Neural cell (in vitro differentiated cells): ENCODE data around the gene POLH. TPM values are rescaled to one million over a fixed set of nuclear protein-coding genes. Genes with fewer than 3 reads are reported as not detected.

ENCODE experiments used
- H2AFZ ChIP-seq: fragments of 200-600, 300-800 bp; sonication (generic), shearing (Covaris generic); 2 replicates; pipeline ENCODE4 v1.6.0; 2014; ENCODE audit warnings: low read depth, mild to moderate bottlenecking, antibody characterized with exemption, low read length, moderate library complexity
- H3F3A ChIP-seq: fragments of 200-600 bp; shearing (Covaris generic); 2 replicates; pipeline ENCODE4 v1.6.1; 2016; ENCODE audit warnings: mild to moderate bottlenecking, moderate library complexity, mixed read lengths, antibody characterized with exemption, low read length; ENCODE audit not compliant: insufficient read depth, poor library complexity, severe bottlenecking
- H3K27ac ChIP-seq: fragments of 200-600, 300-800 bp; sonication (generic), shearing (Covaris generic); 2 replicates; pipeline ENCODE4 v1.5.1; 2014; ENCODE audit warnings: mild to moderate bottlenecking, low read length, moderate library complexity
- H3K27me3 ChIP-seq: fragments of 300-800, 200-600 bp; sonication (generic), shearing (Covaris generic); 2 replicates; pipeline ENCODE4 v1.6.0; 2014; ENCODE audit warnings: mild to moderate bottlenecking, low read depth, low read length, moderate library complexity; ENCODE audit not compliant: insufficient read depth
- H3K36me3 ChIP-seq: fragments of 300-800, 200-600 bp; sonication (generic), shearing (Covaris generic); 2 replicates; pipeline ENCODE4 v1.5.1; 2014; ENCODE audit warnings: mild to moderate bottlenecking, antibody characterized with exemption, low read length, moderate library complexity; ENCODE audit not compliant: insufficient read depth
- H3K4me2 ChIP-seq: fragments of 300-800, 200-600 bp; sonication (generic), shearing (Covaris generic); 2 replicates; pipeline ENCODE4 v1.6.0; 2014; ENCODE audit warnings: mild to moderate bottlenecking, low read length
- H3K4me3 ChIP-seq: fragments of 300-800, 200-600 bp; sonication (generic), shearing (Covaris generic); 2 replicates; pipeline ENCODE4 v1.5.1; 2014; ENCODE audit warnings: mild to moderate bottlenecking, low read length, moderate library complexity
- H3K79me2 ChIP-seq: fragments of 200-600 bp; shearing (Covaris generic); replicated peaks from 2 replicates; pipeline ENCODE4 v1.6.0; 2014; ENCODE audit warnings: mild to moderate bottlenecking, low read length, moderate library complexity; ENCODE audit not compliant: insufficient read depth
- H3K9ac ChIP-seq: fragments of 300-800, 200-600 bp; sonication (generic), shearing (Covaris generic); 2 replicates; pipeline ENCODE4 v1.6.1; 2016; ENCODE audit warnings: mild to moderate bottlenecking, low read length, mixed read lengths
- H3K9me2 ChIP-seq: fragments of 200-600 bp; shearing (Covaris generic); 2 replicates; pipeline ENCODE4 v1.6.1; 2016; ENCODE audit warnings: mild to moderate bottlenecking, low read length, mixed read lengths; ENCODE audit not compliant: insufficient read depth
- H3K9me3 ChIP-seq: fragments of 200-600, 300-800 bp; sonication (generic), shearing (Covaris generic); 2 replicates; pipeline ENCODE4 v1.6.1; 2016; ENCODE audit warnings: mild to moderate bottlenecking, mixed run types, low read length, moderate library complexity, mixed read lengths
- H4K20me1 ChIP-seq: fragments of 200-600 bp; shearing (Covaris generic); 2 replicates; pipeline ENCODE4 v1.6.1; 2016; ENCODE audit warnings: mild to moderate bottlenecking, mixed run types; ENCODE audit not compliant: insufficient read depth
- EP300 ChIP-seq: fragments of 450-650 bp; conservative IDR thresholded peaks from 2 replicates; pipeline ENCODE4 v1.6.1; 2014; ENCODE audit warnings: antibody characterized with exemption, mild to moderate bottlenecking, moderate library complexity; ENCODE audit not compliant: poor library complexity, severe bottlenecking
- EZH2 ChIP-seq: fragments of 200-600, 300-800 bp; shearing (Covaris generic), sonication (generic); IDR thresholded peaks from 2 replicates; pipeline ENCODE4 v1.6.1; 2014; ENCODE audit warnings: antibody characterized with exemption, low read length, borderline replicate concordance, mild to moderate bottlenecking; ENCODE audit not compliant: insufficient read depth, poor library complexity, severe bottlenecking
- MXI1 ChIP-seq: fragments of 450-650 bp; conservative IDR thresholded peaks from 2 replicates; pipeline ENCODE4 v1.6.1; 2014; ENCODE audit warnings: antibody characterized with exemption, mild to moderate bottlenecking; ENCODE audit not compliant: poor library complexity, severe bottlenecking
- POLR2AphosphoS5 ChIP-seq: IDR thresholded peaks from 2 replicates; pipeline ENCODE4 v1.6.1; 2012
- RAD21 ChIP-seq: fragments of 450-650 bp; conservative IDR thresholded peaks from 2 replicates; pipeline ENCODE4 v1.6.1; 2014; ENCODE audit warnings: antibody characterized with exemption, mild to moderate bottlenecking, moderate library complexity
- SMC3 ChIP-seq: fragments of 450-650 bp; conservative IDR thresholded peaks from 2 replicates; pipeline ENCODE4 v1.6.1; 2014; ENCODE audit warnings: antibody characterized with exemption, mild to moderate bottlenecking, moderate library complexity; ENCODE audit not compliant: poor library complexity
- TAF1 ChIP-seq: IDR thresholded peaks from 2 replicates; pipeline ENCODE4 v1.6.1; 2012; ENCODE audit warnings: low read depth
- polyA plus RNA-seq: library from polyadenylated mRNA; depleted of rRNA; stranded (reverse); fragments of >200 nt; gene quantifications from 2 replicates; pipeline ENCODE4 v1.2.3, GENCODE V29; 2014
- TF ChIP-seq, protein P1 (sequence below): IDR thresholded peaks from 2 replicates; pipeline ENCODE4 v1.6.1; 2012; ENCODE audit warnings: borderline replicate concordance
- TF ChIP-seq, protein P2 (sequence below): fragments of 450-650 bp; IDR thresholded peaks from 2 replicates; pipeline ENCODE4 v1.5.1; 2014; ENCODE audit warnings: antibody characterized with exemption, mild to moderate bottlenecking, moderate library complexity; ENCODE audit not compliant: poor library complexity, severe bottlenecking

The POLH gene
- polyA plus RNA-seq, 1 donor from 2014 or later = 6.5 TPM

DNA sequence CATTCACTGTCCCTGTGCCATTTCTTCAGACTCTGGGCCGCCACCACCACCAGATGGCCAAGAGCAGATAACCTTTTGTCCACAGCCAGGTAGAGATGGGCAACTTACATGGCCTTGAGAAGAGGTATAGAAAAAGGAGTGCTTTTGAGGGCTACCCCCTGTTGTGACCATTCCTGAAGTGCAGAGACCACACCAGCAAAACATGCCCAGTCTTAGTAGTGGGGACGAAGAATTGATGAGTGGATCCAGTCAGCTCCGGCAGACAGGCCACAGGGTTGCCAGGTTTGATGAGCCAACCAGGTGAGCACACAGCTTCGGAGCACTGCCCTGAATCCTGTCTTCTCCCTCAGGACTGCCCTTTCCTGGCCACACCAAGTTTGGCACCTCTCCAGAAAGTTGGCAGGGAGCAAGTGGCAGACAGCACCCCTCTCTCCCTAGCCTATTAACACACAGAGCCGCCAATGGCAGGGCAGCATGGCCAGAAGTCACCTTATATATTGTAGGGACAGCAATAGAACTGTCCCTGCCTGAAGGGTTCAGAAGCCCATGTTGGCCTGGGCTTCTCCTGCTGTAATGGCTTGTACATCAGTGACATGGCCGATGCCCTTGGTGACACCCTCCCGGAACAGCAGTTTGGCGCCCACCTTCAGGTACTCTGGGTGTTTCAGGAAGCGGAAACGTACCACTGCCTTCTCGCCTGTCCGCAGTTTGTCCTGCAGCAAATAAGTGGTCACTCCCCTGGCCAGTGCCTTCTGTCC lies 45.3 kb downstream of the POLH start:
- no peaks in the 10 kb centered on the region for H3K27me3 ChIP-seq
- H4K20me1 ChIP-seq = no peaks in the 10 kb centered on the region
- TF ChIP-seq, protein P1, sequence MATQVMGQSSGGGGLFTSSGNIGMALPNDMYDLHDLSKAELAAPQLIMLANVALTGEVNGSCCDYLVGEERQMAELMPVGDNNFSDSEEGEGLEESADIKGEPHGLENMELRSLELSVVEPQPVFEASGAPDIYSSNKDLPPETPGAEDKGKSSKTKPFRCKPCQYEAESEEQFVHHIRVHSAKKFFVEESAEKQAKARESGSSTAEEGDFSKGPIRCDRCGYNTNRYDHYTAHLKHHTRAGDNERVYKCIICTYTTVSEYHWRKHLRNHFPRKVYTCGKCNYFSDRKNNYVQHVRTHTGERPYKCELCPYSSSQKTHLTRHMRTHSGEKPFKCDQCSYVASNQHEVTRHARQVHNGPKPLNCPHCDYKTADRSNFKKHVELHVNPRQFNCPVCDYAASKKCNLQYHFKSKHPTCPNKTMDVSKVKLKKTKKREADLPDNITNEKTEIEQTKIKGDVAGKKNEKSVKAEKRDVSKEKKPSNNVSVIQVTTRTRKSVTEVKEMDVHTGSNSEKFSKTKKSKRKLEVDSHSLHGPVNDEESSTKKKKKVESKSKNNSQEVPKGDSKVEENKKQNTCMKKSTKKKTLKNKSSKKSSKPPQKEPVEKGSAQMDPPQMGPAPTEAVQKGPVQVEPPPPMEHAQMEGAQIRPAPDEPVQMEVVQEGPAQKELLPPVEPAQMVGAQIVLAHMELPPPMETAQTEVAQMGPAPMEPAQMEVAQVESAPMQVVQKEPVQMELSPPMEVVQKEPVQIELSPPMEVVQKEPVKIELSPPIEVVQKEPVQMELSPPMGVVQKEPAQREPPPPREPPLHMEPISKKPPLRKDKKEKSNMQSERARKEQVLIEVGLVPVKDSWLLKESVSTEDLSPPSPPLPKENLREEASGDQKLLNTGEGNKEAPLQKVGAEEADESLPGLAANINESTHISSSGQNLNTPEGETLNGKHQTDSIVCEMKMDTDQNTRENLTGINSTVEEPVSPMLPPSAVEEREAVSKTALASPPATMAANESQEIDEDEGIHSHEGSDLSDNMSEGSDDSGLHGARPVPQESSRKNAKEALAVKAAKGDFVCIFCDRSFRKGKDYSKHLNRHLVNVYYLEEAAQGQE = no peak
- TF ChIP-seq SMC3 = no peak
- TF ChIP-seq POLR2AphosphoS5 = no peak
- no peak for TF ChIP-seq EP300
- TF ChIP-seq RAD21 = no peak
- TF ChIP-seq TAF1 = no peak
- TF ChIP-seq, protein P2, sequence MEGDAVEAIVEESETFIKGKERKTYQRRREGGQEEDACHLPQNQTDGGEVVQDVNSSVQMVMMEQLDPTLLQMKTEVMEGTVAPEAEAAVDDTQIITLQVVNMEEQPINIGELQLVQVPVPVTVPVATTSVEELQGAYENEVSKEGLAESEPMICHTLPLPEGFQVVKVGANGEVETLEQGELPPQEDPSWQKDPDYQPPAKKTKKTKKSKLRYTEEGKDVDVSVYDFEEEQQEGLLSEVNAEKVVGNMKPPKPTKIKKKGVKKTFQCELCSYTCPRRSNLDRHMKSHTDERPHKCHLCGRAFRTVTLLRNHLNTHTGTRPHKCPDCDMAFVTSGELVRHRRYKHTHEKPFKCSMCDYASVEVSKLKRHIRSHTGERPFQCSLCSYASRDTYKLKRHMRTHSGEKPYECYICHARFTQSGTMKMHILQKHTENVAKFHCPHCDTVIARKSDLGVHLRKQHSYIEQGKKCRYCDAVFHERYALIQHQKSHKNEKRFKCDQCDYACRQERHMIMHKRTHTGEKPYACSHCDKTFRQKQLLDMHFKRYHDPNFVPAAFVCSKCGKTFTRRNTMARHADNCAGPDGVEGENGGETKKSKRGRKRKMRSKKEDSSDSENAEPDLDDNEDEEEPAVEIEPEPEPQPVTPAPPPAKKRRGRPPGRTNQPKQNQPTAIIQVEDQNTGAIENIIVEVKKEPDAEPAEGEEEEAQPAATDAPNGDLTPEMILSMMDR = no peak
- no peak for TF ChIP-seq EZH2
- no peak for TF ChIP-seq MXI1
- H2AFZ ChIP-seq = no peak overlapping the region
- no peak overlapping the region for H3K9ac ChIP-seq
- H3F3A ChIP-seq = no peaks in the 10 kb centered on the region
- no peak overlapping the region for H3K4me2 ChIP-seq
- no peak overlapping the region for H3K4me3 ChIP-seq
- no peaks in the 10 kb centered on the region for H3K36me3 ChIP-seq
- no peaks in the 10 kb centered on the region for H3K79me2 ChIP-seq
- H3K9me2 ChIP-seq = no peaks in the 10 kb centered on the region
- H3K9me3 ChIP-seq = no peaks in the 10 kb centered on the region
- H3K27ac ChIP-seq = no peak overlapping the region

DNA sequence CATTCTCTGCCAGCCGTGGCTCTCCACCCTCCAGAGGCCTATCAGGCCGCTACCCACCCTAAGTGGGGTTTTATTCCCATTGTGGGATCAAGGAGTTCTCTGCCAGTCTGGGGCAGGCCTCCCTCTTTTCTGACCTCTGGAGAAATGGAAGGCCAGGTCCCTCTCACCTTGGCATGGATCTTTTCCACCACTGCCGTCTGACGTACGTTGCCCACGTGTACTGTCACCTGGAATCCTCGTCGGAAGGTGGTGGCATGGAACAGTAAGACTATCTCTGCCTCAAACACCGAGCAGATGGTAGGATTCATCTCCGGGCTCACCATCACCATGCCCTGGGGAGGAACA lies 45.8 kb downstream of the POLH start:
- Histone ChIP-seq H3K9me2 (no peaks in the 10 kb centered on the region), H3K9ac (no peak overlapping the region), H3K27me3 (no peaks in the 10 kb centered on the region), H2AFZ (no peak overlapping the region), H3K79me2 (no peaks in the 10 kb centered on the region), H3K27ac (no peak overlapping the region), H3K9me3 (no peaks in the 10 kb centered on the region), H3F3A (no peaks in the 10 kb centered on the region), H3K36me3 (no peaks in the 10 kb centered on the region), H4K20me1 (no peaks in the 10 kb centered on the region), H3K4me2 (no peak overlapping the region), H3K4me3 (no peak overlapping the region)
- TF ChIP-seq, protein P1 = no peak
- TF ChIP-seq POLR2AphosphoS5 (no peak), EZH2 (no peak), MXI1 (no peak), SMC3 (no peak), EP300 (no peak), RAD21 (no peak), TAF1 (no peak)
- TF ChIP-seq, protein P2 = no peak
